GM13976 (cell line): ENCODE results near the gene TSSC4.

ENCODE experiments used
- DNase-seq: peaks from one replicate; pipeline ENCODE4 v3.0.0; 2012; ENCODE audit warnings: low spot score
- in situ Hi-C: fragments of 300-500 bp; cut with MboI; formaldehyde crosslinking; loops from one replicate; pipeline ENCODE4 v1.12.0; 2022; ENCODE audit warnings: low sequenced_read_pairs, mixed read lengths, inconsistent platforms; ENCODE audit not compliant: unreplicated experiment
- TF ChIP-seq, protein P1 (sequence below): IDR thresholded peaks from 2 replicates; pipeline ENCODE4 v1.5.1; 2012; ENCODE audit warnings: borderline replicate concordance, mild to moderate bottlenecking; ENCODE audit not compliant: insufficient read depth; ENCODE audit errors: extremely low read depth, missing control alignments, control extremely low read depth

The TSSC4 gene

DNA sequence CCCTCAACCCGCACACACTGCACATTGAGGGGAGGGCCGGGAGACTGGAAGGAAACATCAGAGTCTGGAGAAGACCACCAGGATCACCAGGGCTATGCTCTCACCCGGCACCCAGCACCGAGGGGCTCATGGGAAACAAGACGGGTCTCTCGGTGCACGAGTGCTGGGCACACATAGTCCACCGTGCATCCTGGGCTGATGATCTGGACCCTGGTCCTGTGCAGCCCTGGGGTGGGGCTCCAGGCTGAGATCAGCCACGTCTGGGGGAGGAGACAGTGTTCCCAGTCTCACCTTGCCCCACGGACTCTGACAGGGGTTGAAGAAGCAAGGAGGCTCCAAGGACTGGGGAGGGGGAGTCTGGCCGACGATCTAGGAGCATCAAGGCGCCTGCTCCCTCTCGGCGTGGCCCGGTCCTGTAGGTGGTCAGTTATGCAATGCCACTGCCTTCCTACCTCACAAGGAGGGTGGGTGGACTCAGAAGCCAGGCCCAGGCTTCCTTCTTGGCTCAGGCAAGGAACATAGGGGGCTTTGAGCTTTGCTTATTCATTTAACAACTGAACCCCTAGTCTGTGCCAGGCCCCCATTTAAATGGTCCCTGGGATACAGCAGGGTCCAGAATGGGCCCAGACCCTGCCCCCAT lies 34.9 kb upstream of the TSSC4 start:
- TF ChIP-seq, protein P1, sequence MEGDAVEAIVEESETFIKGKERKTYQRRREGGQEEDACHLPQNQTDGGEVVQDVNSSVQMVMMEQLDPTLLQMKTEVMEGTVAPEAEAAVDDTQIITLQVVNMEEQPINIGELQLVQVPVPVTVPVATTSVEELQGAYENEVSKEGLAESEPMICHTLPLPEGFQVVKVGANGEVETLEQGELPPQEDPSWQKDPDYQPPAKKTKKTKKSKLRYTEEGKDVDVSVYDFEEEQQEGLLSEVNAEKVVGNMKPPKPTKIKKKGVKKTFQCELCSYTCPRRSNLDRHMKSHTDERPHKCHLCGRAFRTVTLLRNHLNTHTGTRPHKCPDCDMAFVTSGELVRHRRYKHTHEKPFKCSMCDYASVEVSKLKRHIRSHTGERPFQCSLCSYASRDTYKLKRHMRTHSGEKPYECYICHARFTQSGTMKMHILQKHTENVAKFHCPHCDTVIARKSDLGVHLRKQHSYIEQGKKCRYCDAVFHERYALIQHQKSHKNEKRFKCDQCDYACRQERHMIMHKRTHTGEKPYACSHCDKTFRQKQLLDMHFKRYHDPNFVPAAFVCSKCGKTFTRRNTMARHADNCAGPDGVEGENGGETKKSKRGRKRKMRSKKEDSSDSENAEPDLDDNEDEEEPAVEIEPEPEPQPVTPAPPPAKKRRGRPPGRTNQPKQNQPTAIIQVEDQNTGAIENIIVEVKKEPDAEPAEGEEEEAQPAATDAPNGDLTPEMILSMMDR, result no peak
- no peak for DNase-seq
- in situ Hi-C loops, result no loop called here

- in situ Hi-C loops, result no loop called here
- no peak for DNase-seq
- TF ChIP-seq, protein P1, result no peak
Measured at GRCh38 chr11:2366276-2366675, 34.3 kb upstream of the TSSC4 start.

- TF ChIP-seq, protein P1, result no peak
- in situ Hi-C loops, result no loop called here
- no peak for DNase-seq
Measured at GRCh38 chr11:2366733-2367132, 33.8 kb upstream of the TSSC4 start.

DNA sequence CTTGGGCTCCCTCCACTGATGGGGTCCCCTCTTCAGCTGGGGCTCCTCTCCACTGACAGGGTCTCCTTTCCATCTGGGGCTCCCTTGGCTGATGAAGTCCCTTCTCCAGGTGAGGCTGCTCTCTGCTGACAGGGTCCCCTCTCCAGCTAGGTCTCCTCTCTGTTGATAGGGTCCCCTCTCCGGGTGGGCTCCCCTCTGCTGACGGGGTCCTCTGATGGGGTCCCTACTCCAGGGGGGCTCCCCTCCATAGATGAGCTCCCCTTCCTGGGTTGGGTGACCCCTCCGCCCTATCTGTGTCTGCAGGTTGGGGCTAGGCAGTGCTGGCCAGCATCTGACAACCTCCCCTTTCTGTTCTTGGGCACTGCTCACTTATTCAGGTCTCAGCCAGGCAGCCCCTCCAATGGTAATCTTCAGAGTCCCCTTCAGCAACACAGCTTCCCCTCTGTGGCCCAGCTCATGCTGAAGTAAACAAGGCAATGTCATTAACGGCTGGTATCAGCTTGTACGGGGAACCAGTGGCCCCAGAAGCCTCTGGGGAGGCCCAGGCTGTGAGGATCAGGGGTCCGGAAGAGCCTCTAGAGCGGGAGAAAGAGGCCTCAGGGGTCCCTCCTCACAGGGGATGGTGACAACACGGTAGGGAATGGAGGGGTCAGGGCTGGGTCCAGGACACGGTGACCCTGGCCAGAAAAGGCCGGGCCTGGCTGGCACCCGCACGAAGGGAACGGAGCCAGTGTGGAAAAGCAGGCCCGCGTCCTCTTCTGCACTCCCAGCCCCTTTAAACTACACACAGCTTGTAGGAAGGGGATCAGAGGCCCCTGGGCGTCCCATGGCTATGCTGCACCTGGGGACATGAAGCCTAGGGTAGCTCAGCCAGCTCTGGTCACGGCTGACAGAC lies 33.0 kb upstream of the TSSC4 start:
- TF ChIP-seq, protein P1, result no peak
- no peak for DNase-seq
- in situ Hi-C loops, result no loop called here

DNA sequence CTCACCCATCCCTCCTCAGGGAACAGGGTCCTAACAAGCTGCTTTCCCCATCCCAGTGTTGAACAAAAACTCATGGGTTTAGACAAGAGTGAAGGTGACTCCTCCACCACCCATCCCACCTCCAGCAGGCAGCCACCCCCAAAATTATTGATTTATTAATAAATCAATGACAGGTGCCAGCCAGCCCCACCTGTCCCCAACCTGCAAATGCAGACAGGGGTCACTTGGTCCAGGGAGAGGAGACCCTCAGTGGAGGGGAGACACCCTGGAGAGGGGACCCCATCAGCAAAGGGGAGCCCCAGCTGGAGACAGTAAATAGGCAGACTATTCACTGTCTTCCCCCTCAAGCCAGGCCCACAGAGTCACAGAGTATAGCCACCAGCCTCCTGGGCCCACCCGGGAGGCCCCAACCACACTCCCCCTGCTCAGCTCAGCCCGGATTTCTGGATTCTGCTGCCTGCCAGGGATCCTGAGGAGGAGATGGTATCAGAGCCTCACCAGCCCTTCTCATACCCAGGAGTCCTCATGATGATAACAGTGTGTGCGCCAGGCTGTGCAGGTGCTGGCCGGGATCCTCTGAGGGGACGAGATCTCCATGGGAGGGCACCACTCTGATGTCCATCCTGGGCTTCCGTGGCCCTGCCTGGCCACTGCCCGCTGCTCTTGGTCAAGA lies 32.2 kb upstream of the TSSC4 start:
- TF ChIP-seq, protein P1, result no peak
- in situ Hi-C loops, result no loop called here
- DNase-seq, result no peak

DNA sequence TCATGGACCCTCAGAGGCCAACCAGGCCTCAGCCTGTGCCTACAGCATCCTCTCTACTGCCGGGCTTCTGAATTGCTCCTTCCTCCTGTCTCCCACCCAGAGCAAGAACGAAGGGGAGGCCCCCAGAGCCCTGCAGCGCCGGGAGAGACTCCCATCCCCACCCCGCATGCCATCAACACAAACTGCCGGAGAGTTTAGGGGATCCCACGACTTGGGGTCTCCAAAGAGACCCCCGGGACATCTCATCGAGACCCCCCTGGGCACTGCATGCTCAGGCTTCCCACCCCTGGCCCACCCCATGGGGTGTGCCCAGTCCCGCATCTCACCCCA lies 31.7 kb upstream of the TSSC4 start:
- TF ChIP-seq, protein P1, result no peak
- no peak for DNase-seq
- in situ Hi-C loops, result no loop called here
